Ovary (tissue), 3 donors: ENCODE data around the gene SFMBT2.
"Not testable (repeated sequence)": the region's sequence is repeated elsewhere in the genome, so short reads cannot be mapped to it uniquely, and the experiment has no call there.

Experiments used
- EP300 ChIP-seq: sonication (generic); formaldehyde crosslinking; IDR thresholded peaks from one replicate; pipeline ENCODE4 v1.6.1; 2017; ENCODE audit warnings: antibody characterized with exemption
- POLR2A ChIP-seq: fragments of 450-650 bp; IDR thresholded peaks from one replicate; pipeline ENCODE4 v1.6.1; 2017; ENCODE audit warnings: antibody characterized with exemption, mild to moderate bottlenecking, moderate library complexity
- TF ChIP-seq, protein P1 (sequence below), 3 donors: fragments of 450-650 bp in 2 of 3; fragments of 200-600 bp in 1 of 3; IDR thresholded peaks; one replicate each; pipeline versions ENCODE4 v1.5.1 to v1.8.0; 2016 to 2022; ENCODE audit warnings: antibody characterized with exemption in 3 of 3, mild to moderate bottlenecking in 1 of 3
- donor health status: DM: no; HTN: no; CAD: no.

DNA sequence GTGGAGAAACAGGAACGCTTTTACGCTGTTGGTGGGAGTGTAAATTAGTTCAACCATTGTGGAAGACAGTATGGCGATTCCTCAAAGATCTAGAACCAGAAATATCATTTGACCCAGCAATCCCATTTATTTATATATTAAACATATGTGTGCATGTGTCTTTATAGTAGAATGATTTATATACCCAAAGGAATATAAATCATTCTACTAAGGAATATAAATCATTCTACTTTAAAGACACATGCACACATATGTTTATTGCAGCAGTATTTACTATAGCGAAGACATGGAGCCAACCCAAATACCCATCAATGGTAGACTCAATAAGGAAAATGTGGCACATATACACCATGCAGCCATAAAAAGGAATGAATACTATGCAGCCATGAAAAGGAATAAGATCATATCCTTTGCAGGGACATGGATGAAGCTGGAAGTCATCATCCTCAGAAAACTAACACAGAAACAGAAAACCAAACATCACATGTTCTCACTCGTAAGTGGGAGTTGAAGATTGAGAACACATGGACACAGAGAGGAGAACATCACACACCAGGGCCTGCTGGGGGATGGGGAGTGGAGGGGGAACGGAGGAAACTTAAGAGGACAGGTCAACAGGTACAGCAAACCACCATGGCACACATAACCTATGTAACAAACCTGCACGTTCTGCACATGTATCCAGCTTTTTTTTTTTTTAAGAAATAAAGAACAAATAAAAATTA, 111.1 kb downstream of the SFMBT2 start:
- not testable (repeated sequence) for TF ChIP-seq EP300, POLR2A
- TF ChIP-seq, protein P1, sequence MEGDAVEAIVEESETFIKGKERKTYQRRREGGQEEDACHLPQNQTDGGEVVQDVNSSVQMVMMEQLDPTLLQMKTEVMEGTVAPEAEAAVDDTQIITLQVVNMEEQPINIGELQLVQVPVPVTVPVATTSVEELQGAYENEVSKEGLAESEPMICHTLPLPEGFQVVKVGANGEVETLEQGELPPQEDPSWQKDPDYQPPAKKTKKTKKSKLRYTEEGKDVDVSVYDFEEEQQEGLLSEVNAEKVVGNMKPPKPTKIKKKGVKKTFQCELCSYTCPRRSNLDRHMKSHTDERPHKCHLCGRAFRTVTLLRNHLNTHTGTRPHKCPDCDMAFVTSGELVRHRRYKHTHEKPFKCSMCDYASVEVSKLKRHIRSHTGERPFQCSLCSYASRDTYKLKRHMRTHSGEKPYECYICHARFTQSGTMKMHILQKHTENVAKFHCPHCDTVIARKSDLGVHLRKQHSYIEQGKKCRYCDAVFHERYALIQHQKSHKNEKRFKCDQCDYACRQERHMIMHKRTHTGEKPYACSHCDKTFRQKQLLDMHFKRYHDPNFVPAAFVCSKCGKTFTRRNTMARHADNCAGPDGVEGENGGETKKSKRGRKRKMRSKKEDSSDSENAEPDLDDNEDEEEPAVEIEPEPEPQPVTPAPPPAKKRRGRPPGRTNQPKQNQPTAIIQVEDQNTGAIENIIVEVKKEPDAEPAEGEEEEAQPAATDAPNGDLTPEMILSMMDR (IDR thresholded peaks at IDR 0.05): not testable (repeated sequence)
